Pancreas (tissue), 10 donors: Measurements from ENCODE around the gene PALS1. TPM values are rescaled to one million over a fixed set of nuclear protein-coding genes. Genes with fewer than 3 reads are reported as not detected.

Experiments
- ATAC-seq, 4 donors: fragments of 200-7000 bp; cut with Tn5 transposase; one replicate each; pipeline versions ENCODE4 v1.8.0 to v1.9.1; 2020; ENCODE audit warnings: mild to moderate bottlenecking in 4 of 4, moderate library complexity in 4 of 4
- DNase-seq, 6 donors: peaks; one replicate each; pipeline ENCODE4 v3.0.0-alpha.2; 2020
- FAIRE-seq: peaks from 2 replicates; lab custom pipeline; 2012; peaks lifted over from hg19 to GRCh38; lab: Jason Lieb, UNC
- H3K27ac ChIP-seq, 4 donors: fragments of 200-600 bp; sonication (generic); 1 replicate in 3 of 4; 2 replicates in 1 of 4; pipeline versions ENCODE4 v1.5.0 to v1.8.0; 2020
- H3K27me3 ChIP-seq, 4 donors: fragments of 200-600 bp; one replicate each; pipeline ENCODE4 v1.8.0; 2021
- H3K36me3 ChIP-seq, 3 donors: fragments of 200-600 bp; sonication (generic) in 1 of 3; one replicate each; pipeline versions ENCODE4 v1.5.0 to v1.8.0; 2020 to 2021
- H3K4me1 ChIP-seq, 3 donors: fragments of 200-600 bp; one replicate each; pipeline ENCODE4 v1.8.0; 2021
- H3K4me3 ChIP-seq, 4 donors: fragments of 200-600 bp; sonication (generic) in 2 of 4; one replicate each; pipeline versions ENCODE4 v1.5.0 to v1.8.0; 2020 to 2021
- H3K9me3 ChIP-seq, 4 donors: fragments of 200-600 bp; one replicate each; pipeline ENCODE4 v1.8.0; 2021
- WGBS, 2 donors: extraction: QIAGEN DNeasy Blood & Tissue Kit; methylation state at CpG; one replicate each; pipeline ENCODE4 v1.1.7; 2013; 5-methylcytosine and 5-hydroxymethylcytosine counted together
- intact Hi-C, 3 donors: fragments of 100-400 bp; cut with DNase I; formaldehyde crosslinking; loops; one replicate each; pipeline versions ENCODE4 v1.11.1 to v1.14.2; 2022
- polyA plus RNA-seq, 2 donors: library from polyadenylated mRNA; stranded (reverse); fragments of 200-250 nt; gene quantifications; one replicate each; pipeline ENCODE4 v1.2.3, GENCODE V29; 2013
- total RNA-seq, 6 donors: library from RNA; stranded (reverse); fragmentation: NEBNext Ultra II Directional in 4 of 6; extraction: Animal tissue kit (Norgen Biotek cat#: 25700) in 4 of 6; gene quantifications; one replicate each; pipeline versions ENCODE4 v1.2.1 to v1.2.4, GENCODE V29; 2021 to 2023
- TF ChIP-seq, protein P1 (sequence below), 4 donors: fragments of 200-600 bp; sonication (generic) in 3 of 4; IDR thresholded peaks; one replicate each; pipeline versions ENCODE4 v1.5.0 to v1.8.0; 2021; ENCODE audit warnings: antibody characterized with exemption in 4 of 4
- donor health status: healthy with polysubstance abuse.
- donor health status: DM: no; HTN: no; CAD: no; lungs with moderate emphysema.
- donor health status: DM: no; HTN: no; CAD: no.
- donor health status: control.
- donor health status: control.
- donor health status: Bipolar disorder and iron deficiency.
- donor health status: DM: yes; HTN: yes; CAD: no.
- donor health status: DM: no; HTN: no; CAD: no.
- donor health status: DM: no; HTN: no; CAD: no.
- donor health status: DM: yes; HTN: yes; CAD: no.

PALS1 gene
- total and polyA plus RNA-seq, 8 donors: 3.5 to 17.1 (median 7.9) TPM

DNA sequence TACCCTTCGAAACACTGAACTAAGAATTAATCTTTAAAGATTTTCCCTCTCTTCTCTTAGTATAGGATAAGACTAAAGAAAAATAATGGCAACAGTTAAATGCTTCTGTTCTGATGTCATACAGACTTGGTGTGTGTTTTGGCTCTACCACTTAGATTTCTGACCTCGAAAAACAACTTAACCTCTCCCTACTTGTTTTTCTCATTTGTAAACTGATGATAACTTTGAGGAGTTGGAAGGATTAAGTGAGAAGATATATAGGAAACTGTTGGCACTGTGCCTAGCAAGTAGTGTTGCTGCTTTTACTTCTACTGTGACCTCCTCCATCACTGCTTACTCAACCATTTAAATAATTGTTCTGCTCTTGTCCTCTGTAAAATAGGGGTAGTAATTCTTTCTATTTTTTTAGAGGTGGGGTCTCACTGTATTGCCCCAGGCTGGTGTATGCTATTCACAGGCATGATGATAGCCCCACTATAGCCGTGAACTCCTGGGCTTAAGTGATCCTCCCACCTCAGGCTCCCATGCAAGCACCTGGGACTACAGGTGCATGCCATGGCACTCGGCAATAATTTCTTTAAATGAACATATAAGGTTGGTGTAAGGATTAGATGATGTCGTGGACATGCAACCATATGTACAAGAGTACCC is 22.4 kb downstream of the PALS1 start:
- intact Hi-C loops: no loop called here
- peaks cover 4 to 8% (median 6%) of the 10 kb centered on the region in 3 donors for H3K4me1 ChIP-seq
- WGBS, 2 donors: 74 to 75% methylated on average over 5 of the region's 5 CpGs
- peak; percentile 57 to 80 (median 68) for ATAC-seq
- no peaks in the 10 kb centered on the region for H3K36me3 ChIP-seq
- no peak overlapping the region for H3K4me3 ChIP-seq
- H3K27me3 ChIP-seq: no peaks in the 10 kb centered on the region
- TF ChIP-seq, protein P1, sequence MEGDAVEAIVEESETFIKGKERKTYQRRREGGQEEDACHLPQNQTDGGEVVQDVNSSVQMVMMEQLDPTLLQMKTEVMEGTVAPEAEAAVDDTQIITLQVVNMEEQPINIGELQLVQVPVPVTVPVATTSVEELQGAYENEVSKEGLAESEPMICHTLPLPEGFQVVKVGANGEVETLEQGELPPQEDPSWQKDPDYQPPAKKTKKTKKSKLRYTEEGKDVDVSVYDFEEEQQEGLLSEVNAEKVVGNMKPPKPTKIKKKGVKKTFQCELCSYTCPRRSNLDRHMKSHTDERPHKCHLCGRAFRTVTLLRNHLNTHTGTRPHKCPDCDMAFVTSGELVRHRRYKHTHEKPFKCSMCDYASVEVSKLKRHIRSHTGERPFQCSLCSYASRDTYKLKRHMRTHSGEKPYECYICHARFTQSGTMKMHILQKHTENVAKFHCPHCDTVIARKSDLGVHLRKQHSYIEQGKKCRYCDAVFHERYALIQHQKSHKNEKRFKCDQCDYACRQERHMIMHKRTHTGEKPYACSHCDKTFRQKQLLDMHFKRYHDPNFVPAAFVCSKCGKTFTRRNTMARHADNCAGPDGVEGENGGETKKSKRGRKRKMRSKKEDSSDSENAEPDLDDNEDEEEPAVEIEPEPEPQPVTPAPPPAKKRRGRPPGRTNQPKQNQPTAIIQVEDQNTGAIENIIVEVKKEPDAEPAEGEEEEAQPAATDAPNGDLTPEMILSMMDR (IDR thresholded peaks at IDR 0.05): no peak
- DNase-seq: no peak
- no peak overlapping the region for H3K27ac ChIP-seq
- H3K9me3 ChIP-seq: no peaks in the 10 kb centered on the region
- FAIRE-seq: no peak

DNA sequence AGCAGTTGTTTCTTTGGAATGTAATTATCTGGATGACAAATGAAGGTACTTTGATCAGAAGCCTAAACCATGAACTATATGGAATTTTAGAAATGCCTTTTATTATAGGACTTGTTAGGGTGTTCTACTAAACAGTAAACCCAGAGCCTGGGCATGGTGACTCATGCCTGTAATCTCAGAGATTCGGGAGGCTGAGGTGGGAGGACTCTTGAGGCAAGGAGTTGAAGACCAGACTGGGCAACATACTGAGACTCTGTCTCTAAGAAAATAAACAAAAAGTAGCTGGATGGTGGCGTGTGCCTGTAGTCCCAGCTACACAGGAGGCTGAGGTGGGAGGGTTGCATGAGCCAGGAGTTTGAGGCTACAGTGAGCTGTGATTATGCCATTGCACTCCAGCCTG is 23.9 kb downstream of the PALS1 start:
- FAIRE-seq (no peak), DNase-seq (no peak), ATAC-seq (no peak)
- intact Hi-C loops: no loop called here
- Histone ChIP-seq H3K27me3 (no peaks in the 10 kb centered on the region), H3K4me3 (no peak overlapping the region), H3K9me3 (no peaks in the 10 kb centered on the region), H3K4me1 (peaks cover 10 to 18% (median 12%) of the 10 kb centered on the region in 3 donors), H3K27ac (no peak overlapping the region), H3K36me3 (no peaks in the 10 kb centered on the region)
- 70 to 76% methylated on average over 2 of the region's 2 CpGs for WGBS, 2 donors
- TF ChIP-seq, protein P1 (IDR thresholded peaks at IDR 0.05): no peak

DNA sequence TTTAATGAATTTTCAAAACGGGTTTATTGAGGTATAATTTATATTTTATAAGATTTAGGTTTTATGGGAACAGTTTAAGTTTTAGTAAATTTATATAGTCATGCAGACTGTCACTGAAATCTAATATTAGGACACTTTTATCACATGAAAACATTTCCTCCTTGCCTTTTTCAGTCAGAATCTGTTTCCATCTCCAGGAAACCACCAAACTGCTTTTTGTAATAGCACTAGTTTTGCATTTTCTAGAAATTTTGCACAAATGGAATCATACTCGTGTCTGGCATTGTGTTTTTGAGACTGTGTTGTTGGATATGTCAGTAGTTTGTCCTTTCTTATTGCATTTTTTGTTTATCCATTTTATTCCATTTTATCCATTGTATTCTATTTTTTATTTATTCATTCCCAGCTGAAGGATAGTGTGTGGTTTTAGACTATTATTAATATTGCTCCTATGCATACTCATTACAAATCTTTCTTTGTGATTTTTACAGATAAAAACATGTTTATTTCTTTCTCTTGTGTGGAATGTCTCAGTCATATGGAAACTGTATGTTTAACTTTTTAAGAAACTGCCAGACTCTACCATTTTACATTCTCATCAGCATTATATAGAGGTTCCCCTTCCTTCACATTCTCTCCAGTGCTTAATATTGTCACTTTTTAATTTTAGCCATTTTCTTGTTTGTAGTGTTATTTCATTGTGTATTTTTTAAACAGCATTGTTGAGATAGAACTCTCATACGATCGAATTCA is 26.5 kb downstream of the PALS1 start:
- FAIRE-seq (peak; percentile 20), ATAC-seq (no peak)
- H3K4me3 ChIP-seq: no peak overlapping the region

DNA sequence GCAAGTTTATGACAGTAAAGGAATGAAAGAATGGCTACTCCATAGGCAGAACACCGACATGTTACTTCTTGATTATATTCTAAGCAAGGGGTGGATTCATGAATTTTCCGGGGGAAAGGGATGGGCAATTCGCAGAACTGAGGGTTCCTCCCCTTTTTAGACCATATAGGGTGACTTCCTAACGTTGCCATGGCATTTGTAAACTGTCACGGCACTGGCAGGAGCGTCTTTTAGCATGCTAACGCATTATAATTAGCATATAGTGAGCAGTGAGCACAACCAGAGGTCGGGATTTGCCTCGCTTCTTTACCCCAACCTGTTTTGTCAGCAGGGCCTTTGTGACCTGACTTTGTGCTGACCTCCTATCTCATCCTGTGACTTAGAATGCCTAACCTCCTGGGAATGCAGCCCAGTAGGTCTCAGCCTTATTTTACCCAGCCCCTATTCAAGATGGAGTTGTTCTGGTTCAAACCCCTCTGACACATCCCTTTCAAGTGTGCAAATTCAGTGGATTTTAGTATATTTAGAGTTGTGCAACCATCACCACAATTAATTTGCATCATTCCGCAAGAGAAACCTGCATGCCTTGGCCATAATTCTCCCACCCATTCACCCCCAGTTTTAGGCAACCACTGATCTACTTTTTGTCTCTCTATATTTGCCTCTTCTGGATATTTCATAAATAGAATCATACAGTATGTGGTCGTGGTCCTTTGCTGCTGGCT is 27.4 kb downstream of the PALS1 start:
- Histone ChIP-seq H3K27me3 (no peaks in the 10 kb centered on the region), H3K9me3 (no peaks in the 10 kb centered on the region), H3K36me3 (no peaks in the 10 kb centered on the region), H3K4me3 (no peak overlapping the region), H3K27ac (no peak overlapping the region), H3K4me1 (peaks cover 11 to 19% (median 14%) of the 10 kb centered on the region in 3 donors)
- 81% methylated on average over 11 of the region's 11 CpGs for WGBS, 2 donors
- TF ChIP-seq, protein P1 (IDR thresholded peaks at IDR 0.05): no peak
- intact Hi-C loops: no loop called here
- ATAC-seq: no peak
- no peak for DNase-seq
- FAIRE-seq: no peak

More for the DNA sequence above, 26.5 kb downstream of the PALS1 start:
- H3K4me1 ChIP-seq: peaks cover 11 to 25% (median 15%) of the 10 kb centered on the region in 3 donors
- no peaks in the 10 kb centered on the region for H3K9me3 ChIP-seq
- H3K36me3 ChIP-seq: no peaks in the 10 kb centered on the region
- 86 to 88% methylated on average over 4 of the region's 4 CpGs for WGBS, 2 donors
- no peaks in the 10 kb centered on the region for H3K27me3 ChIP-seq
- no peak for DNase-seq
- TF ChIP-seq, protein P1 (IDR thresholded peaks at IDR 0.05): no peak
- H3K27ac ChIP-seq: no peak overlapping the region
- intact Hi-C loops: no loop called here
